ENCODE data around the gene TMPRSS6. TPM values are rescaled to one million over a fixed set of nuclear protein-coding genes. Genes with fewer than 3 reads are reported as not detected.

TMPRSS6 gene
- total RNA-seq, 1 experiment from 2014 or later = 0.39 TPM

GRCh38 chr22:37065180-37065579 is 44.3 kb downstream of the TMPRSS6 start:
- Histone ChIP-seq H3K4me3 (replicated peaks in 1 of 2; ENCODE audit: low read depth in 1 of 2, low read length in 2 of 2) (no peak overlapping the region), H3K9me3 (ENCODE audit: control insufficient read depth in 1 of 2, insufficient read depth in 1 of 2, low read depth in 1 of 2, low read length in 2 of 2) (no peaks in the 10 kb centered on the region), H2AFZ (ENCODE audit: low read depth, low read length, poor library complexity, severe bottlenecking) (no peak overlapping the region), H3K4me2 (ENCODE audit: low read length) (no peak overlapping the region), H3K4me1 (ENCODE audit: control insufficient read depth in 1 of 2, insufficient read depth in 2 of 2, low read length in 2 of 2) (peaks cover 0 to 4% of the 10 kb centered on the region in 2 experiments; a peak in 1 of 4 replicates), H3K27ac (ENCODE audit: low read depth, low read length) (no peak overlapping the region), H3K27me3 (ENCODE audit: insufficient read depth, low read length) (no peaks in the 10 kb centered on the region), H3K36me3 (ENCODE audit: control insufficient read depth in 1 of 2, insufficient read depth in 2 of 2, low read length in 2 of 2) (no peaks in the 10 kb centered on the region; a peak in 1 of 4 replicates), H4K20me1 (ENCODE audit: insufficient read depth) (no peaks in the 10 kb centered on the region), H3K9ac (ENCODE audit: low read length) (no peak overlapping the region), H3K9me2 (ENCODE audit: insufficient read depth) (no peaks in the 10 kb centered on the region), H3K79me2 (ENCODE audit: insufficient read depth, low read length) (no peaks in the 10 kb centered on the region)
- no peak for DNase-seq (ENCODE audit: low read depth, low spot score)
- no peak for TF ChIP-seq FOSL1 (IDR thresholded peaks at IDR 0.05; ENCODE audit: low read depth)
- TF ChIP-seq EZH2 (IDR thresholded peaks at IDR 0.05) = no peak
- no peak for TF ChIP-seq CTCF (IDR thresholded peaks at IDR 0.05 in 2 of 3, conservative IDR thresholded peaks at IDR 0.05 in 1 of 3; ENCODE audit: borderline replicate concordance in 1 of 3, insufficient read depth in 1 of 3, low read depth in 2 of 3, low read length in 2 of 3)
- no peak for TF ChIP-seq SIN3A (IDR thresholded peaks at IDR 0.05; ENCODE audit: low read depth)
- no peak for TF ChIP-seq POLR2A (IDR thresholded peaks at IDR 0.05; ENCODE audit: borderline replicate concordance, extremely low read depth, insufficient read depth, insufficient read length)
- TF ChIP-seq RAD21 (IDR thresholded peaks at IDR 0.05; ENCODE audit: low read depth) = no peak
- TF ChIP-seq ZNF274 (IDR thresholded peaks at IDR 0.05; ENCODE audit: low read depth, low read length) = no peak
- TF ChIP-seq ATF3 (IDR thresholded peaks at IDR 0.05) = no peak
- no peak for TF ChIP-seq ZBTB33 (IDR thresholded peaks at IDR 0.05; ENCODE audit: extremely low read depth, insufficient replicate concordance, low read length)
- CTCF ChIA-PET = no interaction called here
- RAD21 ChIA-PET (ENCODE audit: low non-redundant PET in 1 of 2, low total read pairs in 2 of 2, uncharacterized antibody in 2 of 2, unreplicated experiment in 2 of 2) = no interaction called here
- intact Hi-C loops (cut with micrococcal nuclease) = no loop called here
- BruUV-seq (replicated peaks) = no TSS peak
- POLR2A ChIA-PET = no interaction called here
- ATAC-seq = no peak

All from HCT116 (cell line).